C4-2B (cell line): ENCODE results near the gene AGAP1.

Source experiments
- CTCF ChIP-seq: fragments of 450-650 bp; conservative IDR thresholded peaks from 2 replicates; pipeline ENCODE4 v1.5.1; 2017; ENCODE audit warnings: mild to moderate bottlenecking
- ZFX ChIP-seq: fragments of 450-650 bp; IDR thresholded peaks from 2 replicates; pipeline ENCODE4 v1.6.1; 2017

GRCh38 chr2:236054621-236055305 lies 560.9 kb downstream of the AGAP1 start:
- no peak for TF ChIP-seq CTCF
- no peak for TF ChIP-seq ZFX
